Measurements from ENCODE around the gene HBG1.

The HBG1 gene

GRCh38 chr11:5291207-5291838, 41.7 kb upstream of the HBG1 start:
- TF ChIP-seq, protein P1, sequence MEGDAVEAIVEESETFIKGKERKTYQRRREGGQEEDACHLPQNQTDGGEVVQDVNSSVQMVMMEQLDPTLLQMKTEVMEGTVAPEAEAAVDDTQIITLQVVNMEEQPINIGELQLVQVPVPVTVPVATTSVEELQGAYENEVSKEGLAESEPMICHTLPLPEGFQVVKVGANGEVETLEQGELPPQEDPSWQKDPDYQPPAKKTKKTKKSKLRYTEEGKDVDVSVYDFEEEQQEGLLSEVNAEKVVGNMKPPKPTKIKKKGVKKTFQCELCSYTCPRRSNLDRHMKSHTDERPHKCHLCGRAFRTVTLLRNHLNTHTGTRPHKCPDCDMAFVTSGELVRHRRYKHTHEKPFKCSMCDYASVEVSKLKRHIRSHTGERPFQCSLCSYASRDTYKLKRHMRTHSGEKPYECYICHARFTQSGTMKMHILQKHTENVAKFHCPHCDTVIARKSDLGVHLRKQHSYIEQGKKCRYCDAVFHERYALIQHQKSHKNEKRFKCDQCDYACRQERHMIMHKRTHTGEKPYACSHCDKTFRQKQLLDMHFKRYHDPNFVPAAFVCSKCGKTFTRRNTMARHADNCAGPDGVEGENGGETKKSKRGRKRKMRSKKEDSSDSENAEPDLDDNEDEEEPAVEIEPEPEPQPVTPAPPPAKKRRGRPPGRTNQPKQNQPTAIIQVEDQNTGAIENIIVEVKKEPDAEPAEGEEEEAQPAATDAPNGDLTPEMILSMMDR (IDR thresholded peaks at IDR 0.05) = no peak
- H3K4me3 ChIP-seq (ENCODE audit: low read depth, low read length) = no peak overlapping the region
- no peak overlapping the region for H3K4me2 ChIP-seq (ENCODE audit: low read length)
- no peaks in the 10 kb centered on the region for H3K27me3 ChIP-seq (ENCODE audit: control insufficient read depth, insufficient read depth, low read length)
- H3K79me2 ChIP-seq = no peaks in the 10 kb centered on the region
- H3K9me3 ChIP-seq (ENCODE audit: control insufficient read depth, low read length) = no peaks in the 10 kb centered on the region
- H3K27ac ChIP-seq = no peak overlapping the region
- no peaks in the 10 kb centered on the region for H3K36me3 ChIP-seq (ENCODE audit: control insufficient read depth, insufficient read depth, low read length)
- H2AFZ ChIP-seq = no peak overlapping the region
- H3K4me1 ChIP-seq = no peaks in the 10 kb centered on the region
- H3K9ac ChIP-seq = no peak overlapping the region

- H3K9me3 ChIP-seq (ENCODE audit: control insufficient read depth, low read length) = no peaks in the 10 kb centered on the region
- no peak overlapping the region for H3K9ac ChIP-seq
- no peak overlapping the region for H3K27ac ChIP-seq
- H3K36me3 ChIP-seq (ENCODE audit: control insufficient read depth, insufficient read depth, low read length) = no peaks in the 10 kb centered on the region
- H3K4me3 ChIP-seq (ENCODE audit: low read depth, low read length) = no peak overlapping the region
- TF ChIP-seq, protein P1 (IDR thresholded peaks at IDR 0.05) = no peak
- no peak overlapping the region for H2AFZ ChIP-seq
- no peaks in the 10 kb centered on the region for H3K27me3 ChIP-seq (ENCODE audit: control insufficient read depth, insufficient read depth, low read length)
- H3K79me2 ChIP-seq = no peaks in the 10 kb centered on the region
- H3K4me1 ChIP-seq = no peaks in the 10 kb centered on the region
- no peak overlapping the region for H3K4me2 ChIP-seq (ENCODE audit: low read length)
These were observed 40.4 kb upstream of the HBG1 start for GRCh38 chr11:5290106-5290505.

DNA sequence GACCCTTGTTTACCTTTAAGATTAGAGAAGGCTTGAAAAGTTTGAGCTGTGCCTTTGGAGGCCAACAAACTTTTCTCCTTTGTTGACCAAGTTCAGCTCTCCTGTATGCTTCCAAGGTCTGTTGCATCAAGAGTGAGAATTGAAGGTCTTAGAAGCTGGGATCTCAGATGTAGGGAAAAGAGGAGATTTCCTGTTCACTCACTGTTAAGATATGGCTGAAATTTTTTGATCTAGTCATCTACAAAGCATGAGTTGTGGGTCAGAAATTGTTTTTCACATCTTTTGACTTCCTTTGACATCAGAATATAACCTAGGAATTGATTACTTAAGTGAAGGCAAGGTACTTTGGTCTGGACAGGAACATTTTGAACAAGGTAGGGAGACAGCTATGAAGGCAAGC, 40.0 kb upstream of the HBG1 start:
- TF ChIP-seq, protein P1 (IDR thresholded peaks at IDR 0.05) = no peak
- Histone ChIP-seq H3K36me3 (ENCODE audit: control insufficient read depth, insufficient read depth, low read length) (no peaks in the 10 kb centered on the region), H3K27ac (no peak overlapping the region), H3K4me1 (no peaks in the 10 kb centered on the region), H3K9me3 (ENCODE audit: control insufficient read depth, low read length) (no peaks in the 10 kb centered on the region), H3K4me3 (ENCODE audit: low read depth, low read length) (no peak overlapping the region), H3K9ac (no peak overlapping the region), H3K27me3 (ENCODE audit: control insufficient read depth, insufficient read depth, low read length) (no peaks in the 10 kb centered on the region), H3K79me2 (no peaks in the 10 kb centered on the region), H3K4me2 (ENCODE audit: low read length) (no peak overlapping the region), H2AFZ (no peak overlapping the region)

GRCh38 chr11:5288906-5289550, 39.4 kb upstream of the HBG1 start:
- Histone ChIP-seq H3K9me3 (ENCODE audit: control insufficient read depth, low read length) (no peaks in the 10 kb centered on the region), H3K4me3 (ENCODE audit: low read depth, low read length) (no peak overlapping the region), H3K79me2 (no peaks in the 10 kb centered on the region), H2AFZ (no peak overlapping the region), H3K36me3 (ENCODE audit: control insufficient read depth, insufficient read depth, low read length) (no peaks in the 10 kb centered on the region), H3K27me3 (ENCODE audit: control insufficient read depth, insufficient read depth, low read length) (no peaks in the 10 kb centered on the region), H3K4me2 (ENCODE audit: low read length) (no peak overlapping the region), H3K27ac (no peak overlapping the region), H3K9ac (no peak overlapping the region), H3K4me1 (no peaks in the 10 kb centered on the region)
- TF ChIP-seq, protein P1 (IDR thresholded peaks at IDR 0.05) = no peak
